ENCODE data around the gene SH3PXD2B. TPM values are rescaled to one million over a fixed set of nuclear protein-coding genes. Genes with fewer than 3 reads are reported as not detected.

The SH3PXD2B gene
- total and polyA plus RNA-seq, 2 of the 13 experiments (the other 11 are each of a cell fraction or from before 2014, with no cell fraction given) = 3.4 to 4.6 TPM

- no peak for TF ChIP-seq ZNF510 (CRISPR knock-in tag; IDR thresholded peaks at IDR 0.05; ENCODE audit: low read depth)
- TF ChIP-seq, protein P1, sequence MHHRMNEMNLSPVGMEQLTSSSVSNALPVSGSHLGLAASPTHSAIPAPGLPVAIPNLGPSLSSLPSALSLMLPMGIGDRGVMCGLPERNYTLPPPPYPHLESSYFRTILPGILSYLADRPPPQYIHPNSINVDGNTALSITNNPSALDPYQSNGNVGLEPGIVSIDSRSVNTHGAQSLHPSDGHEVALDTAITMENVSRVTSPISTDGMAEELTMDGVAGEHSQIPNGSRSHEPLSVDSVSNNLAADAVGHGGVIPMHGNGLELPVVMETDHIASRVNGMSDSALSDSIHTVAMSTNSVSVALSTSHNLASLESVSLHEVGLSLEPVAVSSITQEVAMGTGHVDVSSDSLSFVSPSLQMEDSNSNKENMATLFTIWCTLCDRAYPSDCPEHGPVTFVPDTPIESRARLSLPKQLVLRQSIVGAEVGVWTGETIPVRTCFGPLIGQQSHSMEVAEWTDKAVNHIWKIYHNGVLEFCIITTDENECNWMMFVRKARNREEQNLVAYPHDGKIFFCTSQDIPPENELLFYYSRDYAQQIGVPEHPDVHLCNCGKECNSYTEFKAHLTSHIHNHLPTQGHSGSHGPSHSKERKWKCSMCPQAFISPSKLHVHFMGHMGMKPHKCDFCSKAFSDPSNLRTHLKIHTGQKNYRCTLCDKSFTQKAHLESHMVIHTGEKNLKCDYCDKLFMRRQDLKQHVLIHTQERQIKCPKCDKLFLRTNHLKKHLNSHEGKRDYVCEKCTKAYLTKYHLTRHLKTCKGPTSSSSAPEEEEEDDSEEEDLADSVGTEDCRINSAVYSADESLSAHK (CRISPR knock-in tag; IDR thresholded peaks at IDR 0.05; ENCODE audit: borderline replicate concordance) = no peak
- TF ChIP-seq CEBPB (IDR thresholded peaks at IDR 0.05; ENCODE audit: borderline replicate concordance, low read depth, low read length) = 0 out of 2 replicates have a peak, but pooled peaks have one; percentile 40
Measured at GRCh38 chr5:172429201-172429940, 25.0 kb downstream of the SH3PXD2B start (continued).

GRCh38 chr5:172428224-172429166, 25.8 kb downstream of the SH3PXD2B start:
- H3K4me1 ChIP-seq (ENCODE audit: insufficient read depth, low read length) = peaks cover 52% of the 10 kb centered on the region
- peak overlapping the region; percentile 11; the same call in 1 of the 2 replicates for H3K9ac ChIP-seq (ENCODE audit: insufficient read depth, low read depth, low read length)
- ATAC-seq (peak; percentile 81), FAIRE-seq (peak; percentile 60), DNase-seq (ENCODE audit: low spot score) (peak; percentile 84)
- CTCF ChIA-PET (ENCODE audit: low intra/inter-chr PET ratio, low total read pairs) = no interaction called here
- H3K79me2 ChIP-seq (ENCODE audit: insufficient read depth, low read length) = no peaks in the 10 kb centered on the region
- BruUV-seq (replicated peaks) = no TSS peak
- no peaks in the 10 kb centered on the region for H4K20me1 ChIP-seq (ENCODE audit: insufficient read depth, low read length)
- no peak overlapping the region for H3K4me3 ChIP-seq (replicated peaks in 1 of 3; ENCODE audit: insufficient read depth in 1 of 3, low read depth in 2 of 3, low read length in 3 of 3)
- POLR2A ChIA-PET = interaction anchor here (0.8 to 1.0 kb wide), 3 partner anchors 38 to 349 kb away, joined by 3 read pairs; no protein-coding TSS in a partner anchor
- in situ Hi-C loops (cut with HindIII; ENCODE audit: extremely low pct_ligation_motif_present, low pct_unique_long_range_greater_than_20kb) (no loop called here), intact Hi-C loops (cut with micrococcal nuclease; ENCODE audit: unreplicated experiment) (loop anchor here (1.0 kb wide), 1 partner anchor 13 kb away; no protein-coding TSS in a partner anchor)
- no peaks in the 10 kb centered on the region for H3K27me3 ChIP-seq (ENCODE audit: control insufficient read depth in 1 of 2, insufficient read depth in 2 of 2, low read length in 2 of 2)
- no peak overlapping the region for H2AFZ ChIP-seq (ENCODE audit: low read length)
- H3K27ac ChIP-seq (ENCODE audit: extremely low read length, insufficient read depth, low read length) = no peak overlapping the region
- no peaks in the 10 kb centered on the region for H3K36me3 ChIP-seq (replicated peaks in 1 of 2; ENCODE audit: control insufficient read depth in 1 of 2, insufficient read depth in 2 of 2, low read length in 2 of 2)
- peak overlapping the region; percentile 54 for H3K4me2 ChIP-seq (ENCODE audit: low read depth, low read length)
- H3K9me3 ChIP-seq (ENCODE audit: low read length) = no peaks in the 10 kb centered on the region
- WGBS (ENCODE audit: low lambda C conversion rate) = 47% methylated on average over 12 of the region's 12 CpGs
- TF ChIP-seq ZBTB34 (CRISPR knock-in tag; IDR thresholded peaks at IDR 0.05) (peak; percentile 75), HOXA9 (CRISPR knock-in tag; IDR thresholded peaks at IDR 0.05; ENCODE audit: borderline replicate concordance) (no peak), RFXANK (CRISPR knock-in tag; IDR thresholded peaks at IDR 0.05) (no peak)
- TF ChIP-seq, protein P2, sequence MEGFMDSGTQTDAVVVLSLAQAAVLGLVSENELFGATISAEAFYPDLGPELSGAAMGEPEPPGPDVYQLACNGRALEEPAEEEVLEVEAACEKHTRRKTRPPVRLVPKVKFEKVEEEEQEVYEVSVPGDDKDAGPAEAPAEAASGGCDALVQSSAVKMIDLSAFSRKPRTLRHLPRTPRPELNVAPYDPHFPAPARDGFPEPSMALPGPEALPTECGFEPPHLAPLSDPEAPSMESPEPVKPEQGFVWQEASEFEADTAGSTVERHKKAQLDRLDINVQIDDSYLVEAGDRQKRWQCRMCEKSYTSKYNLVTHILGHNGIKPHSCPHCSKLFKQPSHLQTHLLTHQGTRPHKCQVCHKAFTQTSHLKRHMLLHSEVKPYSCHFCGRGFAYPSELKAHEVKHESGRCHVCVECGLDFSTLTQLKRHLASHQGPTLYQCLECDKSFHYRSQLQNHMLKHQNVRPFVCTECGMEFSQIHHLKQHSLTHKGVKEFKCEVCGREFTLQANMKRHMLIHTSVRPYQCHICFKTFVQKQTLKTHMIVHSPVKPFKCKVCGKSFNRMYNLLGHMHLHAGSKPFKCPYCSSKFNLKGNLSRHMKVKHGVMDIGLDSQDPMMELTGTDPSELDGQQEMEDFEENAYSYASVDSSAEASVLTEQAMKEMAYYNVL (CRISPR knock-in tag; IDR thresholded peaks at IDR 0.05; ENCODE audit: borderline replicate concordance) = no peak
- TF ChIP-seq, protein P3, sequence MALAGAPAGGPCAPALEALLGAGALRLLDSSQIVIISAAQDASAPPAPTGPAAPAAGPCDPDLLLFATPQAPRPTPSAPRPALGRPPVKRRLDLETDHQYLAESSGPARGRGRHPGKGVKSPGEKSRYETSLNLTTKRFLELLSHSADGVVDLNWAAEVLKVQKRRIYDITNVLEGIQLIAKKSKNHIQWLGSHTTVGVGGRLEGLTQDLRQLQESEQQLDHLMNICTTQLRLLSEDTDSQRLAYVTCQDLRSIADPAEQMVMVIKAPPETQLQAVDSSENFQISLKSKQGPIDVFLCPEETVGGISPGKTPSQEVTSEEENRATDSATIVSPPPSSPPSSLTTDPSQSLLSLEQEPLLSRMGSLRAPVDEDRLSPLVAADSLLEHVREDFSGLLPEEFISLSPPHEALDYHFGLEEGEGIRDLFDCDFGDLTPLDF (CRISPR knock-in tag; IDR thresholded peaks at IDR 0.05) = no peak
